Daoy (cell line): ENCODE data around the gene UBN1. TPM values are rescaled to one million over a fixed set of nuclear protein-coding genes. Genes with fewer than 3 reads are reported as not detected.
A peak's percentile ranks its signal among the peaks of the same experiment; 100 is the strongest.
"Not testable (repeated sequence)": the region's sequence is repeated elsewhere in the genome, so short reads cannot be mapped to it uniquely, and the experiment has no call there.

Experiments used
- DNase-seq: peaks from one replicate; pipeline ENCODE4 v3.0.0-alpha.2; 2015; ENCODE audit warnings: low read depth
- total RNA-seq: library from RNA; depleted of rRNA; stranded (reverse); fragments of >200 nt; shearing (Covaris generic); gene quantifications from 2 replicates; pipeline ENCODE4 v1.2.3, GENCODE V29; 2014

Gene UBN1
- total RNA-seq, 1 experiment from 2014 or later: 19.9 TPM

GRCh38 chr16:4884972-4885874 is 37.9 kb downstream of the UBN1 start:
- DNase-seq: no peak

GRCh38 chr16:4886151-4886550 is 38.9 kb downstream of the UBN1 start:
- DNase-seq: no peak

DNA sequence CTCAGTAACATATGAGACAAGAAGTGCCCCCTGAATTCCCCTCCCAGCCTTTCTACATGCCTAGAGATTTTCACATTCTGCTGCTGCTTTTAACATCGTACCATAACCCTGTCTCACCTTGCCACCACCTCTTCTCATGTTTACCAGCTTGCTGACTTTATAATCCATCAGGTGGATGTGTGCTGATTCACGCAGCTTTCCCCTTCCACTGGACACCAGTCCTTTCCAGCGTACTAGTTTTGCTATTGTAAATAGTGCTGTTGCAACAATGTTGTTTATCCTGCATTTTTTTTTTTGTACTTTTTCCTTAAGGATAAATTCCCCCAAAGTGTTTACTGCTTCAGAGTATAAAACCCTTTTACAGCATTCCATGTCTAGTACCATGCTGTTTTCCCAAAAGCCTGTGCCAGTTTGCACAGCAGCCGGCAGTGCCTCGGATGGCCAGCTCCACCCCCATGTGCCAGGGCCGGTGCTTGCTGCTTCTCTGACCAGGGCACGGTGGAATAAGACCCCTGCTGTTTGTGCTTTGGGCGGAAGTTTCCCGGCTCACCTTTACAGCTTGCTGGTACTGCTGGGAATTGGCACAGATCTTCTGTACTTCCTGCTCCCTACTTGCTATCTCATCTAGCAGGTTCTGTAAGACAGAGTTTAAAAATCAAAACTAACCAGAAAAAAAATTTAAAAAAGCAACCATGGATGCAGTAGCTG is 41.3 kb downstream of the UBN1 start:
- DNase-seq: no peak

DNA sequence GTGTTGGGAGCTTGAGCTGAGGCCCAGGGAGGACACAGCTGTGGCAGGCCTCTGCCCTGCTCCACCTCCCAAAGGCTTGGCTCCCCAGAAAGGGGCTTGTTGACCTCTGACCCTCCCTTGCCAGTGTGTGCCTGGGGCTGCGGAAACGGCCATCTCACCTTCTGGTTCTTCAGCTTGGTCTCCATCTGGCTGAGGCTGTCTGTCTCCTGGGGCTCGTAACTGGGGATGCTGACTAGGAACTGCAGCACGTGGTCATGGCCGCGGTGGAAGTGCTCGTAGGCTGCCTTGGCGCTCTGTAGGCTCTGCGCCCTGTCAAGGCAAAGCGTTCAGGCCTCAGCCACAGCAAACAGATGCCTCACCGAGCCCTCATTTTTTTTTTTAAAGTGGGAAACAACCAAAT is 42.7 kb downstream of the UBN1 start:
- no peak for DNase-seq

GRCh38 chr16:4890686-4891085 is 43.4 kb downstream of the UBN1 start:
- DNase-seq: no peak

DNA sequence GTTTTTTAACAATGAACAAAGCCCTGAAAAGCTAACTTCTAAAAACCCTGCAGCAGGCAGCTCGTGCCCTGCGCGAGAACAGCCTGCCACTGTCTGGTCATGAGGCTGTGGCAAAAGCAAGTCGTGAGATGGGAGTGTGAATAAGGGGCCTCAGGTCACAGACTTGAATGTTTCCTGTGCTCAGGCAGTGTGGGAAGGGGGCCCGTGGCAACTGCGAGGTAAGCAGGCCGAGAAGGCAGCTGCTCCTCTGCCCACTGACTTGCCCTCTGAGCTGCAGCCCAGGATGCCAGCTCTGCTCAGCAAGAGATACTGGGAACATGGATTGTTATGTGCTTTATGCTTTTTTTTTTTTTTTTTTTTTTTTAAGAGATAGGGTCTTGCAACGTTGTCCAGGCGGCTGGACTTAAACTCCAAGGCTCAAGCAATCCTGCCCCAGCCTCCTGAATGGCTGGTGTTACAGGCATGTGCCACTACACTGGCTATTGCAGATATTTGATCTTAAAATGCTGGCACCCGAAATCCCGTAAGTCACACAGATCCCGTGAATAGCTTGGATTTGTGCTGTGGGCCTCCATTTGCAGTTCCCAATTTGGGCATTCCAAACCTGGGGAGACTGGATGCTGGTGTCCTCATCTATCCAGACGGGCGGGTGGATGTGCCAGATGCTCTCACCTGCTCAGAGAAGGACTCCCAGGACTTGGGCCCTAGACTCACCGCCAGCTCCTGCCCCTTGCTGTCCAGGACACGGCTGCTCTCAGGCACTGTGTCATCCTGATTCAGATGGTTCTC is 44.0 kb downstream of the UBN1 start:
- no peak for DNase-seq

GRCh38 chr16:4891886-4892216 is 44.6 kb downstream of the UBN1 start:
- DNase-seq: peak; percentile 18

GRCh38 chr16:4892361-4893102 is 45.3 kb downstream of the UBN1 start:
- DNase-seq: peak; percentile 14

DNA sequence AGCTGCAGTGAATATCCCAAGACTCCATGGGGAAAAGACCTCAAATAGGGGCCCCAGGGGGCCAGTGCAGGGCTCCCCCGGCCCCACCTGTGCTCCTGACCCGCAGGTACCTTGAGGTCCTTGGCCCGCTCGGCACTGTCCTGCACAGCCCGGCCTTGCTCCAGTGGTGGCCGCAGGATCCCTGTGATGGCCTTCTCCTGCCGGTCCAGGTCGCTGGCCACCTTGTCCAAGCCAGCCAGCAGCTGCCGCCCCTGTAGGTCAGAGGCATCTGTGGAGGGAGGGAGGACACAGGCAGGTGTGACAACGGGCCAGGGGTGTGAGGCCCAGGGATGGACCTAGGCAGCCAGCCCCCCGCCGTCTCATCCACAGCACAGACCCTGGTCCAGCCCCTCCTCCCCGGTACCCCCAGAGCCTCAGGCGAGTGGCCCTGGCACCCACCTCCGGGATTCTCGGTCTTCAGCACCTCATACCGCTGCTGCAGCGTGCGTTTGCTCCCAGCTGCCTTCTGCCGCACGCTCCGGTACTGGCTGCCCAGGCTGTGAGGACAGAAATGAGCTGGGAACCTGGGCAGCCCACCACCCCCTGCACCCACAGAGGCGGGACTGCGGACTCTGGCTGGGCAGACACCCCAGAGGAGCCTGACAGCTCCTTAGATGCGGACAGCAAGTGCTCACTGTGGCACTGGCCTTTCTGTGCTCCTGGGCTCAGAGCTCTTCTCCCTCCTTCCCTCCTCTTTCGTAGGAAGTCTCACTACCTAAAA is 46.0 kb downstream of the UBN1 start:
- no peak for DNase-seq

GRCh38 chr16:4894276-4895150 is 47.2 kb downstream of the UBN1 start:
- peak; percentile 14 for DNase-seq

GRCh38 chr16:4895366-4895765 is 48.1 kb downstream of the UBN1 start:
- DNase-seq: no peak

- DNase-seq: not testable (repeated sequence)
Measured at GRCh38 chr16:4896761-4897160, 49.5 kb downstream of the UBN1 start.

DNA sequence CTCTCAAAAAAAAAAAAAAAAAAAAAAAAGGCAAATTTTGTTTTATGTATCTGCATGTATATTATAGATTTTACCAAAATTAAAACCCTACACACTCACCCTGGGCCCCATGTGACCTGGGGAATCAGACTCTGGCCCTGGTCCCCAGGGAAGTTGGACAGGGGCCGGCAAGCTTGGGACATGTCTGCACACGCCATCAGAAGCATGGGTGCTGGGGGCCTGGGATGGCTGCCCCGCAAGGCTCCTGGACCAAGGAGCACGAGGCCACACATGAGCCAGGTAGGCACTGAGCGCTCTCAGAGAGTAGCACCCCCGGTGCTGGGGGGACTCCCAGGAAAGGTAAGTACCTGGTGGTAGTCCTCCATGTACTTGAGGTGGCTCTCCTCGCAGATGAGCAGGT is 50.0 kb downstream of the UBN1 start:
- no peak for DNase-seq

GRCh38 chr16:4898811-4899473 is 51.7 kb downstream of the UBN1 start:
- DNase-seq: no peak

GRCh38 chr16:4899474-4899846 is 52.2 kb downstream of the UBN1 start:
- no peak for DNase-seq

GRCh38 chr16:4900036-4900435 is 52.8 kb downstream of the UBN1 start:
- no peak for DNase-seq

- DNase-seq: no peak
Measured at GRCh38 chr16:4900750-4901149, 53.5 kb downstream of the UBN1 start.

DNA sequence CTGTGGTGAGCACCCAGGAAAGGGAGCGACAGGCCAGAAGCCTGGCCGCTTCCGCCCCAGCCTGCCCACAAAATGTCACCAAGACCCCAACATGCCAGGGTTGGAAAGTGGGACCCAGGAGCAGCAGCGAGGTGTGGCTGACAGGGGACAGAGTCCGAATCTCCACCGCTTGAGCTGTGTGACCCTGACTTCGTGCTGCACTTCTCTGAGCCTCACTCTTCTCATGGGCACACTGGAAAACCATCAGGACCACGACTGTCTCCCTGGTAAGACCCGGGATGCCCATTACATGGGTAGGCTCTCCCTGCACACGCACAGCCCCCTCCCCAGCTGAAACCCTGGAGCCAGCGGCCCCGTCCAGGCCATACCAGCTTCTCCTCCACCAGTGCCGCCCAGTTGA is 54.8 kb downstream of the UBN1 start:
- DNase-seq: no peak
